IMR-90 (cell line): ENCODE measurements around the gene PRKCA. TPM values are rescaled to one million over a fixed set of nuclear protein-coding genes. Genes with fewer than 3 reads are reported as not detected.

Source experiments
- ATAC-seq: fragments of 200-7000 bp; cut with Tn5 transposase; 2 replicates; pipeline ENCODE4 v1.9.1; 2020; ENCODE audit warnings: low read depth, mild to moderate bottlenecking, moderate library complexity
- BruUV-seq: library from RNA; stranded (reverse); fragments of 400-500 nt; replicated peaks from 2 replicates; lab custom pipeline; 2021; lab: Mats Ljungman, UMichigan
- CTCF ChIA-PET: fragments of 300-600 bp; formaldehyde crosslinking; extraction: SDS; loops from one replicate; lab custom pipeline; 2021; ENCODE audit warnings: antibody characterized with exemption; lab: Yijun Ruan, JAX
- POLR2A ChIA-PET: fragments of 300-600 bp; sonication (Branson Sonifier 250); formaldehyde crosslinking; loops from one replicate; lab custom pipeline; 2022; ENCODE audit warnings: antibody characterized with exemption; ENCODE audit not compliant: unreplicated experiment; lab: Charles Lee
- DNase-seq: peaks from one replicate; pipeline ENCODE4 v3.0.0; 2013
- H2AFZ ChIP-seq: replicated peaks from 2 replicates; pipeline ENCODE3; 2013; ENCODE audit warnings: low read length, mild to moderate bottlenecking; ENCODE audit not compliant: poor library complexity
- H2AK5ac ChIP-seq: 2 replicates; pipeline ENCODE4 v1.6.1; 2013; ENCODE audit warnings: low read depth, low read length, inconsistent platforms
- H2AK9ac ChIP-seq: replicated peaks from 2 replicates; pipeline ENCODE3; 2013; ENCODE audit warnings: mild to moderate bottlenecking, low read depth, low read length, moderate library complexity; ENCODE audit not compliant: poor library complexity
- H2BK120ac ChIP-seq: 2 replicates; pipeline ENCODE4 v1.6.1; 2013; ENCODE audit warnings: low read depth, low read length, inconsistent platforms
- H2BK15ac ChIP-seq: 3 replicates; pipeline ENCODE4 v1.6.1; 2013; ENCODE audit warnings: low read depth, low read length, inconsistent platforms
- H2BK20ac ChIP-seq: 2 replicates; pipeline ENCODE4 v1.6.1; 2013; ENCODE audit warnings: low read depth, mild to moderate bottlenecking, inconsistent platforms, low read length, moderate library complexity
- H2BK5ac ChIP-seq: 2 replicates; pipeline ENCODE4 v1.6.1; 2013; ENCODE audit warnings: mild to moderate bottlenecking, low read depth, low read length, inconsistent platforms; ENCODE audit not compliant: poor library complexity, severe bottlenecking
- H3K14ac ChIP-seq: replicated peaks from 2 replicates; pipeline ENCODE4 v1.6.1; 2013; ENCODE audit warnings: low read depth, low read length, inconsistent platforms
- H3K18ac ChIP-seq: 2 replicates; pipeline ENCODE4 v1.6.1; 2013; ENCODE audit warnings: low read depth, low read length, control low read depth
- H3K23ac ChIP-seq: 2 replicates; pipeline ENCODE4 v1.6.1; 2013; ENCODE audit warnings: low read depth, low read length, inconsistent platforms
- H3K27ac ChIP-seq: 2 replicates; pipeline ENCODE4 v1.5.1; 2013; ENCODE audit warnings: mild to moderate bottlenecking, control low read depth, low read length; ENCODE audit not compliant: insufficient read depth
- H3K27me3 ChIP-seq: 2 replicates; pipeline ENCODE4 v1.6.1; 2013; ENCODE audit warnings: low read length; ENCODE audit not compliant: control insufficient read depth, insufficient read depth
- H3K36me3 ChIP-seq: 2 replicates; pipeline ENCODE4 v1.6.1; 2013; ENCODE audit warnings: low read length, mixed read lengths; ENCODE audit not compliant: control insufficient read depth, insufficient read depth
- H3K4ac ChIP-seq: 2 replicates; pipeline ENCODE4 v1.6.1; 2013; ENCODE audit warnings: low read depth, low read length, inconsistent platforms
- H3K4me1 ChIP-seq: 2 replicates; pipeline ENCODE4 v1.6.1; 2013; ENCODE audit warnings: low read length, mixed read lengths; ENCODE audit not compliant: control insufficient read depth, insufficient read depth
- H3K4me2 ChIP-seq: 2 replicates; pipeline ENCODE4 v1.6.1; 2013; ENCODE audit warnings: low read depth, mild to moderate bottlenecking, control low read depth, low read length, moderate library complexity
- H3K4me3 ChIP-seq: 2 replicates; pipeline ENCODE4 v1.5.1; 2013; ENCODE audit warnings: low read depth, mild to moderate bottlenecking, control low read depth, low read length, moderate library complexity; ENCODE audit not compliant: insufficient read depth
- H3K56ac ChIP-seq: 2 replicates; pipeline ENCODE4 v1.6.1; 2013; ENCODE audit warnings: low read length, inconsistent platforms; ENCODE audit not compliant: insufficient read depth; ENCODE audit errors: extremely low read depth
- H3K79me1 ChIP-seq, 2 experiments: 2 replicates each; pipeline ENCODE4 v1.6.1; 2013; ENCODE audit warnings: low read length in 2 of 2, inconsistent platforms in 1 of 2, low read depth in 1 of 2
- H3K9ac ChIP-seq: 2 replicates; pipeline ENCODE4 v1.6.1; 2013; ENCODE audit warnings: low read depth, low read length, control low read depth
- H3K9me1 ChIP-seq: 2 replicates; pipeline ENCODE4 v1.6.1; 2013; ENCODE audit warnings: low read length, inconsistent platforms; ENCODE audit not compliant: insufficient read depth
- H3K9me3 ChIP-seq: 2 replicates; pipeline ENCODE4 v1.6.1; 2013; ENCODE audit warnings: low read length; ENCODE audit not compliant: control insufficient read depth, insufficient read depth
- H4K20me1 ChIP-seq: 2 replicates; pipeline ENCODE4 v1.6.1; 2013; ENCODE audit warnings: low read length, inconsistent platforms; ENCODE audit not compliant: insufficient read depth
- H4K5ac ChIP-seq: 2 replicates; pipeline ENCODE4 v1.6.1; 2013; ENCODE audit warnings: mild to moderate bottlenecking, low read depth, low read length, control low read depth
- H4K8ac ChIP-seq, 2 experiments: 2 replicates each; pipeline ENCODE4 v1.6.1; 2013; ENCODE audit warnings: low read depth in 2 of 2, low read length in 2 of 2, control low read depth in 1 of 2, inconsistent platforms in 1 of 2
- H4K91ac ChIP-seq: 2 replicates; pipeline ENCODE4 v1.6.1; 2013; ENCODE audit warnings: low read depth, low read length, inconsistent platforms; ENCODE audit not compliant: insufficient read depth
- BHLHE40 ChIP-seq: fragments of 150-350 bp; IDR thresholded peaks from 2 replicates; pipeline ENCODE4 v1.6.1; 2016; ENCODE audit warnings: mild to moderate bottlenecking, low read depth, low read length
- CEBPB ChIP-seq: IDR thresholded peaks from 2 replicates; pipeline ENCODE4 v1.6.1; 2012; ENCODE audit warnings: low read depth, low read length, improper control_type of control experiment
- FOS ChIP-seq: fragments of 150-350 bp; IDR thresholded peaks from 2 replicates; pipeline ENCODE4 v1.6.1; 2016; ENCODE audit warnings: low read depth, low read length
- MAZ ChIP-seq: IDR thresholded peaks from 2 replicates; pipeline ENCODE4 v1.6.1; 2012; ENCODE audit warnings: low read depth, mild to moderate bottlenecking, low read length, improper control_type of control experiment, moderate library complexity, borderline replicate concordance
- MXI1 ChIP-seq: IDR thresholded peaks from 2 replicates; pipeline ENCODE4 v1.6.1; 2012; ENCODE audit warnings: low read depth, mild to moderate bottlenecking, low read length, moderate library complexity, borderline replicate concordance
- NFE2L2 ChIP-seq: fragments of 150-350 bp; IDR thresholded peaks from 2 replicates; pipeline ENCODE4 v1.6.1; 2016; ENCODE audit warnings: low read depth, mild to moderate bottlenecking, low read length
- POLR2A ChIP-seq: IDR thresholded peaks from 2 replicates; pipeline ENCODE4 v1.6.1; 2012; ENCODE audit warnings: mild to moderate bottlenecking, low read depth, low read length
- RAD21 ChIP-seq: IDR thresholded peaks from 2 replicates; pipeline ENCODE4 v1.6.1; 2012; ENCODE audit warnings: low read length, improper control_type of control experiment
- RCOR1 ChIP-seq: IDR thresholded peaks from 2 replicates; pipeline ENCODE4 v1.6.1; 2012; ENCODE audit warnings: mild to moderate bottlenecking, low read length, improper control_type of control experiment; ENCODE audit not compliant: insufficient replicate concordance
- RFX5 ChIP-seq: IDR thresholded peaks from 2 replicates; pipeline ENCODE4 v1.8.0; 2012; ENCODE audit warnings: low read depth, mild to moderate bottlenecking, low read length, moderate library complexity
- SMC3 ChIP-seq: fragments of 150-350 bp; IDR thresholded peaks from 2 replicates; pipeline ENCODE4 v1.6.1; 2016; ENCODE audit warnings: low read depth, mild to moderate bottlenecking, antibody characterized with exemption, low read length, moderate library complexity
- WGBS, 2 experiments: methylation state at CpG; one replicate each; pipeline versions ENCODE4 v1.1.5 to v1.1.7; 2013; ENCODE audit warnings: missing lambda C conversion rate in 2 of 2; ENCODE audit not compliant: insufficient read length in 1 of 2; ENCODE audit errors: extremely low coverage in 2 of 2; 5-methylcytosine and 5-hydroxymethylcytosine counted together
- dilution Hi-C: fragments of 300-500 bp; cut with HindIII; formaldehyde crosslinking; loops from one replicate; pipeline ENCODE4 v1.14.3; 2018; ENCODE audit warnings: low sequenced_read_pairs; ENCODE audit not compliant: unreplicated experiment
- in situ Hi-C: fragments of 300-500 bp; cut with MboI; formaldehyde crosslinking; loops from 3 replicates; pipeline ENCODE4 v1.14.3; 2019; ENCODE audit warnings: low sequenced_read_pairs, inconsistent platforms, mixed read lengths
- intact Hi-C: fragments of 100-400 bp; cut with micrococcal nuclease; formaldehyde crosslinking; loops from 2 replicates; pipeline ENCODE4 v1.10.0; 2022
- polyA plus RNA-seq, 3 experiments: library from polyadenylated mRNA; depleted of rRNA; stranded (reverse); fragments of >200 nt; gene quantifications; 2 replicates each; pipeline ENCODE4 v1.2.3, GENCODE V29; 2012; ENCODE audit warnings: low replicate concordance in 1 of 3
- total RNA-seq: library from RNA; depleted of rRNA; stranded (reverse); fragments of >200 nt; gene quantifications from 2 replicates; pipeline ENCODE4 v1.2.3, GENCODE V29; 2012
- TF ChIP-seq, protein P1 (sequence below): fragments of 150-350 bp; IDR thresholded peaks from 2 replicates; pipeline ENCODE4 v1.6.1; 2017; ENCODE audit warnings: mild to moderate bottlenecking, antibody characterized with exemption, low read length, low read depth
- TF ChIP-seq, protein P2 (sequence below): fragments of 150-350 bp; IDR thresholded peaks from 2 replicates; pipeline ENCODE4 v1.6.1; 2016; ENCODE audit warnings: low read depth, mild to moderate bottlenecking, low read length, moderate library complexity, borderline replicate concordance

The PRKCA gene
- total and polyA plus RNA-seq, 2 of the 4 experiments (the other 2 are of a cell fraction), result 31.0 to 46.0 TPM

DNA sequence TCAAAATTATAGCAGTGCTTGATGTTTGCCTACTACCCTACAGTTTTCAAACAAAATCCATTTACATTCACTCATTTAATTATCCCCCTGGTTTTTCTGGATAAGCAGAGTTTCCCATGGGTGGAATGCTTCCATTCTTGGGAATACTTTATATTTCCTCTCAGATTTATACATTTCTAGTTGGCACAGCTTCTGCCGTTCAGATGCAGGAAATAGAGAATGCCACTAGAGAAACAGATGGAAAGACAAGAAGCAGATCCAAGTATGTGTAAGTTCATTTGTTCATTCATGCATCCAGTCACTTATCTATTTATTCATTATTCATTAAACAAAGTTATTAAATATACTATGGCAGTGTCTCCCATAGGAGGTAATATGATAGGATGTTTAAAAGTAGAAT lies 467.5 kb downstream of the PRKCA start:
- POLR2A ChIA-PET, result no interaction called here
- intact Hi-C loops, result no loop called here
- CTCF ChIA-PET, result interaction anchor here (0.7 kb wide), 1 partner anchor 122 kb away, joined by 5 read pairs; no protein-coding TSS in a partner anchor

More for the DNA sequence above, 467.5 kb downstream of the PRKCA start:
- H3K27ac ChIP-seq, result no peak overlapping the region
- H3K18ac ChIP-seq, result no peak overlapping the region
- no peak overlapping the region for H3K4me3 ChIP-seq
- H2BK120ac ChIP-seq, result no peak overlapping the region
- H4K91ac ChIP-seq, result no peak overlapping the region
- no peak overlapping the region for H3K4me2 ChIP-seq
- H3K23ac ChIP-seq, result no peak overlapping the region
- no peak overlapping the region for H2BK5ac ChIP-seq
- no peak overlapping the region for H3K14ac ChIP-seq
- no peak overlapping the region for H3K56ac ChIP-seq
- no peak overlapping the region for H4K8ac ChIP-seq
- H3K27me3 ChIP-seq, result no peaks in the 10 kb centered on the region
- no peak overlapping the region for H4K5ac ChIP-seq
- no peak overlapping the region for H2BK15ac ChIP-seq
- ATAC-seq (0 out of 2 replicates have a peak, but pooled peaks have one; percentile 21), DNase-seq (no peak)
- BruUV-seq, result no TSS peak
- H3K9me3 ChIP-seq, result no peaks in the 10 kb centered on the region
- peaks cover 3% of the 10 kb centered on the region; the same call in 1 of the 2 replicates for H3K9me1 ChIP-seq
- no peak overlapping the region for H3K4ac ChIP-seq
- no CpG with 5 or more reads among the region's 1 CpG for WGBS, 2 experiments
- H3K79me1 ChIP-seq, result no peaks in the 10 kb centered on the region; a peak in 1 of 4 replicates
- peaks cover 17% of the 10 kb centered on the region for H3K36me3 ChIP-seq
- no peak overlapping the region for H3K9ac ChIP-seq
- H3K4me1 ChIP-seq, result no peaks in the 10 kb centered on the region
- H2AK5ac ChIP-seq, result no peak overlapping the region
- H2AFZ ChIP-seq, result no peak overlapping the region
- H2AK9ac ChIP-seq, result no peak overlapping the region
- TF ChIP-seq MAZ, result no peak
- TF ChIP-seq NFE2L2, result no peak
- TF ChIP-seq, protein P1, sequence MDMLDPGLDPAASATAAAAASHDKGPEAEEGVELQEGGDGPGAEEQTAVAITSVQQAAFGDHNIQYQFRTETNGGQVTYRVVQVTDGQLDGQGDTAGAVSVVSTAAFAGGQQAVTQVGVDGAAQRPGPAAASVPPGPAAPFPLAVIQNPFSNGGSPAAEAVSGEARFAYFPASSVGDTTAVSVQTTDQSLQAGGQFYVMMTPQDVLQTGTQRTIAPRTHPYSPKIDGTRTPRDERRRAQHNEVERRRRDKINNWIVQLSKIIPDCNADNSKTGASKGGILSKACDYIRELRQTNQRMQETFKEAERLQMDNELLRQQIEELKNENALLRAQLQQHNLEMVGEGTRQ, result no peak
- no peak for TF ChIP-seq POLR2A
- TF ChIP-seq RCOR1, result no peak
- no peak for TF ChIP-seq FOS
- no peak for TF ChIP-seq RFX5
- TF ChIP-seq, protein P2, sequence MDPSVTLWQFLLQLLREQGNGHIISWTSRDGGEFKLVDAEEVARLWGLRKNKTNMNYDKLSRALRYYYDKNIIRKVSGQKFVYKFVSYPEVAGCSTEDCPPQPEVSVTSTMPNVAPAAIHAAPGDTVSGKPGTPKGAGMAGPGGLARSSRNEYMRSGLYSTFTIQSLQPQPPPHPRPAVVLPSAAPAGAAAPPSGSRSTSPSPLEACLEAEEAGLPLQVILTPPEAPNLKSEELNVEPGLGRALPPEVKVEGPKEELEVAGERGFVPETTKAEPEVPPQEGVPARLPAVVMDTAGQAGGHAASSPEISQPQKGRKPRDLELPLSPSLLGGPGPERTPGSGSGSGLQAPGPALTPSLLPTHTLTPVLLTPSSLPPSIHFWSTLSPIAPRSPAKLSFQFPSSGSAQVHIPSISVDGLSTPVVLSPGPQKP, result no peak
- TF ChIP-seq MXI1, result no peak
- TF ChIP-seq RAD21, result no peak
- no peak for TF ChIP-seq BHLHE40
- TF ChIP-seq SMC3, result no peak
- TF ChIP-seq CEBPB, result no peak
- no peak overlapping the region for H2BK20ac ChIP-seq
- in situ Hi-C loops, result no loop called here
- dilution Hi-C loops, result no loop called here
- no peaks in the 10 kb centered on the region for H4K20me1 ChIP-seq
